K562 (cell line): ENCODE measurements around the gene BMP2K. TPM values are rescaled to one million over a fixed set of nuclear protein-coding genes. Genes with fewer than 3 reads are reported as not detected.

ENCODE experiments used
- ATF1 ChIP-seq, 2 experiments: fragments of 450-650 bp in 1 of 2; IDR thresholded peaks; 2 replicates each; pipeline ENCODE4 v1.6.1; 2016; ENCODE audit warnings: missing compliant biosample characterization in 1 of 2, missing genetic modification characterization in 1 of 2
- BHLHE40 ChIP-seq: IDR thresholded peaks from 2 replicates; pipeline ENCODE4 v1.6.1; 2011; ENCODE audit warnings: low read length, improper control_type of control experiment
- CBFB ChIP-seq: sonication (generic); formaldehyde crosslinking; IDR thresholded peaks from 2 replicates; pipeline ENCODE4 v1.4.0; 2020; ENCODE audit warnings: mild to moderate bottlenecking, missing genetic modification reagents
- CGGBP1 ChIP-seq: fragments of 250-450 bp; sonication (Bioruptor Pico); IDR thresholded peaks from 2 replicates; pipeline ENCODE4 v1.9.0; 2021; ENCODE audit warnings: mild to moderate bottlenecking
- ELK3 ChIP-seq: fragments of 450-650 bp; formaldehyde crosslinking; IDR thresholded peaks from 2 replicates; pipeline ENCODE4 v1.4.0; 2020; ENCODE audit warnings: mild to moderate bottlenecking
- EWSR1 ChIP-seq: fragments of 450-650 bp; IDR thresholded peaks from 2 replicates; pipeline ENCODE4 v1.6.1; 2018; ENCODE audit warnings: borderline replicate concordance, mild to moderate bottlenecking, low read depth, moderate library complexity; ENCODE audit not compliant: partially characterized antibody
- HDAC1 ChIP-seq, 2 experiments: fragments of 450-650 bp; IDR thresholded peaks; 2 replicates each; pipeline ENCODE4 v1.6.1; 2016 to 2017; ENCODE audit warnings: inconsistent platforms in 1 of 2, mild to moderate bottlenecking in 1 of 2, moderate library complexity in 1 of 2
- MAFG ChIP-seq: fragments of 450-650 bp; conservative IDR thresholded peaks from 2 replicates; pipeline ENCODE4 v1.6.1; 2016; ENCODE audit warnings: missing genetic modification characterization, missing compliant biosample characterization
- MYC ChIP-seq, 2 experiments: fragments of 250-450 bp in 1 of 2; sonication (Bioruptor Pico) in 1 of 2; IDR thresholded peaks; 2 replicates each; pipeline versions ENCODE4 v1.5.1 to v1.6.1; 2012 to 2021; ENCODE audit warnings: low read depth in 2 of 2, borderline replicate concordance in 1 of 2, improper control_type of control experiment in 1 of 2, low read length in 1 of 2, mild to moderate bottlenecking in 1 of 2, moderate library complexity in 1 of 2
- OTX1 ChIP-seq: fragments of 450-650 bp; formaldehyde crosslinking; IDR thresholded peaks from 2 replicates; pipeline ENCODE4 v1.4.0; 2022; ENCODE audit warnings: mild to moderate bottlenecking
- PTBP1 ChIP-seq: fragments of 200-400 bp; formaldehyde crosslinking; IDR thresholded peaks from 2 replicates; pipeline ENCODE4 v1.6.1; 2017; ENCODE audit warnings: low read depth, low read length
- SOX6 ChIP-seq: fragments of 450-650 bp; IDR thresholded peaks from 2 replicates; pipeline ENCODE4 v1.6.1; 2014; ENCODE audit warnings: mild to moderate bottlenecking
- SP2 ChIP-seq: IDR thresholded peaks from 2 replicates; pipeline ENCODE4 v1.6.1; 2011; ENCODE audit warnings: mild to moderate bottlenecking, low read depth, low read length, moderate library complexity; ENCODE audit not compliant: poor library complexity, severe bottlenecking; ENCODE audit errors: extremely low read depth
- ZNF407 ChIP-seq: fragments of 450-650 bp; IDR thresholded peaks from 2 replicates; pipeline ENCODE4 v1.6.1; 2016; ENCODE audit warnings: low read depth
- ZNF668 ChIP-seq: fragments of 250-450 bp; sonication (Bioruptor Pico); IDR thresholded peaks from 2 replicates; pipeline ENCODE4 v1.8.0; 2022; ENCODE audit warnings: mild to moderate bottlenecking, inconsistent platforms
- polyA plus RNA-seq, 8 experiments: library from polyadenylated mRNA; depleted of rRNA in 4 of 8; stranded (reverse) in 5 of 8; unstranded in 3 of 8; fragments of >200 nt; fragmentation: Nextera tagmentation in 2 of 8; fragmentation: Illumina TruSeq in 1 of 8; extraction: Ambion mirVana in 2 of 8; extraction: Trizol in 1 of 8; gene quantifications; 2 replicates each; pipeline versions ENCODE4 v1.2.1 to v1.2.3, GENCODE V29; 2011 to 2014; ENCODE audit warnings: inconsistent platforms in 1 of 8, missing spikeins in 1 of 8
- total RNA-seq, 7 experiments: library from RNA; depleted of rRNA in 6 of 7; stranded (reverse); fragments of >200 nt in 6 of 7; fragmentation: Illumina TruSeq in 2 of 7; extraction: Trizol in 2 of 7; gene quantifications; 2 replicates each; pipeline versions ENCODE4 v1.2.1 to v1.2.3, GENCODE V29; 2011 to 2021; ENCODE audit warnings: low replicate concordance in 1 of 7
- TF ChIP-seq, protein P1 (sequence below), 3 experiments: fragments of 200-800 bp in 1 of 3; sonication (Bioruptor generic) in 1 of 3; sonication (generic) in 1 of 3; formaldehyde crosslinking in 1 of 3; IDR thresholded peaks; 2 replicates each; pipeline versions ENCODE4 v1.6.1 to v1.8.0; 2016 to 2022; ENCODE audit warnings: mild to moderate bottlenecking in 2 of 3, missing compliant biosample characterization in 2 of 3, missing genetic modification characterization in 2 of 3, missing genetic modification reagents in 1 of 3

Gene BMP2K
- total and polyA plus RNA-seq, 9 of the 15 experiments (the other 6 are each of a cell fraction or from before 2014, with no cell fraction given) = 17.0 to 217 (median 104) TPM

GRCh38 chr4:78779280-78779679, 3.1 kb downstream of the BMP2K start (continued):
- TF ChIP-seq ZNF407 (no peak), BHLHE40 (0 out of 2 replicates have a peak, but pooled peaks have one; percentile 15), EWSR1 (no peak), SOX6 (no peak), ATF1 (CRISPR knock-in tag; IDR thresholded peaks at IDR 0.05) (no peak), ATF1 (tag; IDR thresholded peaks at IDR 0.05) (no peak), HDAC1 (IDR thresholded peaks at IDR 0.05) (0 out of 4 replicates have a peak, but pooled peaks of 1 of the 2 experiments have one; percentile 17), ELK3 (CRISPR knock-in tag) (no peak), PTBP1 (no peak), SP2 (no peak), CGGBP1 (CRISPR knock-in tag) (no peak), MYC (IDR thresholded peaks at IDR 0.05; ENCODE audit: low read depth, low read length) (no peak), MYC (CRISPR knock-in tag; IDR thresholded peaks at IDR 0.05; ENCODE audit: borderline replicate concordance, low read depth) (no peak), MAFG (tag) (no peak), ZNF668 (CRISPR knock-in tag) (no peak), OTX1 (CRISPR knock-in tag) (no peak), CBFB (CRISPR knock-in tag) (no peak)
- TF ChIP-seq, protein P1, sequence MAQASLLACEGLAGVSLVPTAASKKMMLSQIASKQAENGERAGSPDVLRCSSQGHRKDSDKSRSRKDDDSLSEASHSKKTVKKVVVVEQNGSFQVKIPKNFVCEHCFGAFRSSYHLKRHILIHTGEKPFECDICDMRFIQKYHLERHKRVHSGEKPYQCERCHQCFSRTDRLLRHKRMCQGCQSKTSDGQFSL (CRISPR knock-in tag; IDR thresholded peaks at IDR 0.05) = no peak
- TF ChIP-seq, protein P1 (tag; IDR thresholded peaks at IDR 0.05) = no peak
